ENCODE data around the gene HNRNPA1.
"Not testable (repeated sequence)": the region's sequence is repeated elsewhere in the genome, so short reads cannot be mapped to it uniquely, and the experiment has no call there.

HNRNPA1 gene

DNA sequence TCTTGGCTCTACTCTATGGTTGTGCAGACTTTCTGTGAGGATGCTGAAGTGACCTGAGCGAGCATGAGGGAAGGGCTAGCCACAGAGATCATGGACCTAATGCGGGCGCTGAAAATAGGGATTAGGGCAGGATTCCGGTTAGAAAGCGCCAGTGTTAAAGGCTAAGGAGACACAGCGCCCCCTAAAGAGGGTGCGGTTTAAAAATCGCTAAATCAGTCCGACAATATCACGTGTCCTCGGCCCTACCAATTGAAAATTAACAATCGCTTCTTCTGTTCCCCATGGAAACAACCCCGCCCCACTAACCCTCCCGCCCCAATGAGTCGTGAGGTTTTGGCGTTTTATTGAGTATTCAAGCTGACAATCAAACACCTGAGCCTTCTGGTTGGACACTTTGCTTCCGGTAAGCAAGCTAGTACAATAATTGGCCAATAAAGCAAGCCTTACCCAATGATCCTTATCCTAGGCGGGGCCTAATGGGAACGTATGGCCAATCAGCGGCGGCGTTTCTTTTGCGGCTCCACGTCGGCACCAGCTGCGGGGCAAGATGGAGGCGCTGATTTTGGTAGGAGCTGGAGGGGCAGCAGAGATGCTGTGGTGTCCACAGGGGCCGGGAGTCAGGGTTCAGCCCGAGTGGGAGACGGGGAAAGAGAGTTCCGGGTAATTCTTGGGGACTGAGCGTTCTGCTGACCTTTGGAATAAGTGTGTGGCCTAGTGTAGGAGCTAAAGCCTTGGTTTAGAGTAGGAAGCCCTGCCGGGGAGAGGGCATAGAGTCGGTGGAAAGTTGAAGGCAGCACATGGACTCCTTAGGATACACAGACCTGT, 44.3 kb downstream of the HNRNPA1 start, which contains the start of gene COPZ1:
Gene COPZ1 (plus strand): TSS at position 515 of the 825 bp plus-strand sequence. CDS start 33 bp downstream, at position 548.
- TF ChIP-seq TCF4 (CRISPR knock-in tag; IDR thresholded peaks at IDR 0.05; ENCODE audit: borderline replicate concordance) (peak; percentile 10; the same call in 1 of the 2 replicates), ZC3H10 (CRISPR knock-in tag; IDR thresholded peaks at IDR 0.05) (no peak)
- peak; percentile 99 for ATAC-seq

DNA sequence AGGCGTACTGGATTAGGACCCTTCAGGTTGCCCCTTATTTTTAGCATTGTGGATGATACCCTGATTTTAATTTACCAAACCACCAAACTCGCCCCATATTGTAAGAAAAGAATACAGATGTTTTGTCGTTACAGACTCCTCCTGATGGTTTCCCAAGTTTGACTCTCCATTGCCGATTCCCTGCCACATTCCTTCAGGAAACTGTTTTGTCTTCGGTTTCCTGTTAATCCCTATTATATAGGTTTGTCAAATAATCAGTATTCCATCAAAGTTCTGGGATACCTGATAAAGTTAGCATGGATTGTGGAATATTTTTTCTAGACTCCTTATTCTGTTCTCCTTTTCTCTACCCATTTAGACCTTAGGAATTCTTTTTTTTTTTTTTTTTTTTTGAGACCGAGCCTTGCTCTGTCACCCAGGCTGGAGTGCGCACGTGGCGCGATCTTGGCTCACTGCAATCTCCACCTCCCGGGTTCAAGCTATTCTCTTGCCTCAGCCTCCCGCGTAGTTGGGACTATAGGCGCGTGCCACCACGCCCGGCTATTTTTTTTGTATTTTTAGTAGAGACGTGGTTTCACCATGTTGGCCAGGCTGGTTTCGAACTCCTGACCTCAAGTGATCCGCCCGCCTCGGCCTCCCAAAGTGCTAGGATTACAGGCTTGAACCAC, 45.0 kb downstream of the HNRNPA1 start:
- ATAC-seq: not testable (repeated sequence)

DNA sequence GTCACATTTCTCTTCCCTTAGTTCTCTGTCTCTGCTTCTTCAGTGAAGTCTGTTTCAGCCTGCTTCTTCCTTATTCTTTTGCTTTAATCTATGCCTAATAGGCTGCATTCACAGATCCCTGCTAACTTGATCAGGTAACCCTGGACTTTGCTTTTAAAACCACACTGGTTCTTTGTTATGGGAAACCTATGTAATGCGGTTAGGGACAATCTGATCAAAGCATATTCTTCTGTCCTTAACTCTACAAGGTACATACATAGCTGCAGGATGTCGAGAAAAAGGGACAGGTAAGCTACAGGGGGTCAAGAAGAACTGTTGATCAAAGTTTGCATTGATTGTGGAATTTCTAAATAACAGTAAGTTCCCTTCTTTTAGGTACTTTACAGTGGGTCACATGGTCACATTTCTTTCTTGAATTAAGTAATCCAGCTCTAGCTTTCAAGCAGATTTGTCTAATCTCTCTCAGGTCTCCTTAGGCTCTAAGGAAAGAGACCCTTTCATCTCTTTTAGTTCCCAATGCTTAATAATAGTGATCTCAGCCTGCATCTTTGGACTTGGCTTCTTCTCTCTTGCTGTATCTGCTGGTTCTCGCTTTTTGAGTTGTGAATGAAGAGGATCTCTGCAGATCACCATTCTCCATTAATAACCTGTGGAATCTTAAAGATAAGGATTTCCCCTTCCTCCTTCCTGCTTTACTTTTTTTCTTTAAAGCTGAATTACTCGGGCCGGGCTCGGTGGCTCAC, 48.2 kb downstream of the HNRNPA1 start:
- no peak for ATAC-seq
- TF ChIP-seq, protein P1, sequence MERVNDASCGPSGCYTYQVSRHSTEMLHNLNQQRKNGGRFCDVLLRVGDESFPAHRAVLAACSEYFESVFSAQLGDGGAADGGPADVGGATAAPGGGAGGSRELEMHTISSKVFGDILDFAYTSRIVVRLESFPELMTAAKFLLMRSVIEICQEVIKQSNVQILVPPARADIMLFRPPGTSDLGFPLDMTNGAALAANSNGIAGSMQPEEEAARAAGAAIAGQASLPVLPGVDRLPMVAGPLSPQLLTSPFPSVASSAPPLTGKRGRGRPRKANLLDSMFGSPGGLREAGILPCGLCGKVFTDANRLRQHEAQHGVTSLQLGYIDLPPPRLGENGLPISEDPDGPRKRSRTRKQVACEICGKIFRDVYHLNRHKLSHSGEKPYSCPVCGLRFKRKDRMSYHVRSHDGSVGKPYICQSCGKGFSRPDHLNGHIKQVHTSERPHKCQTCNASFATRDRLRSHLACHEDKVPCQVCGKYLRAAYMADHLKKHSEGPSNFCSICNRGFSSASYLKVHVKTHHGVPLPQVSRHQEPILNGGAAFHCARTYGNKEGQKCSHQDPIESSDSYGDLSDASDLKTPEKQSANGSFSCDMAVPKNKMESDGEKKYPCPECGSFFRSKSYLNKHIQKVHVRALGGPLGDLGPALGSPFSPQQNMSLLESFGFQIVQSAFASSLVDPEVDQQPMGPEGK (CRISPR knock-in tag; IDR thresholded peaks at IDR 0.05; ENCODE audit: borderline replicate concordance): no peak
- TF ChIP-seq ZFP3 (CRISPR knock-in tag; IDR thresholded peaks at IDR 0.05): no peak
- TF ChIP-seq, protein P2, sequence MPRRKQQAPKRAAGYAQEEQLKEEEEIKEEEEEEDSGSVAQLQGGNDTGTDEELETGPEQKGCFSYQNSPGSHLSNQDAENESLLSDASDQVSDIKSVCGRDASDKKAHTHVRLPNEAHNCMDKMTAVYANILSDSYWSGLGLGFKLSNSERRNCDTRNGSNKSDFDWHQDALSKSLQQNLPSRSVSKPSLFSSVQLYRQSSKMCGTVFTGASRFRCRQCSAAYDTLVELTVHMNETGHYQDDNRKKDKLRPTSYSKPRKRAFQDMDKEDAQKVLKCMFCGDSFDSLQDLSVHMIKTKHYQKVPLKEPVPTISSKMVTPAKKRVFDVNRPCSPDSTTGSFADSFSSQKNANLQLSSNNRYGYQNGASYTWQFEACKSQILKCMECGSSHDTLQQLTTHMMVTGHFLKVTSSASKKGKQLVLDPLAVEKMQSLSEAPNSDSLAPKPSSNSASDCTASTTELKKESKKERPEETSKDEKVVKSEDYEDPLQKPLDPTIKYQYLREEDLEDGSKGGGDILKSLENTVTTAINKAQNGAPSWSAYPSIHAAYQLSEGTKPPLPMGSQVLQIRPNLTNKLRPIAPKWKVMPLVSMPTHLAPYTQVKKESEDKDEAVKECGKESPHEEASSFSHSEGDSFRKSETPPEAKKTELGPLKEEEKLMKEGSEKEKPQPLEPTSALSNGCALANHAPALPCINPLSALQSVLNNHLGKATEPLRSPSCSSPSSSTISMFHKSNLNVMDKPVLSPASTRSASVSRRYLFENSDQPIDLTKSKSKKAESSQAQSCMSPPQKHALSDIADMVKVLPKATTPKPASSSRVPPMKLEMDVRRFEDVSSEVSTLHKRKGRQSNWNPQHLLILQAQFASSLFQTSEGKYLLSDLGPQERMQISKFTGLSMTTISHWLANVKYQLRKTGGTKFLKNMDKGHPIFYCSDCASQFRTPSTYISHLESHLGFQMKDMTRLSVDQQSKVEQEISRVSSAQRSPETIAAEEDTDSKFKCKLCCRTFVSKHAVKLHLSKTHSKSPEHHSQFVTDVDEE (CRISPR knock-in tag; IDR thresholded peaks at IDR 0.05): no peak
- no peak for TF ChIP-seq TCF4 (CRISPR knock-in tag; IDR thresholded peaks at IDR 0.05; ENCODE audit: borderline replicate concordance)
- TF ChIP-seq GLIS3 (CRISPR knock-in tag; IDR thresholded peaks at IDR 0.05): no peak
- TF ChIP-seq, protein P3, sequence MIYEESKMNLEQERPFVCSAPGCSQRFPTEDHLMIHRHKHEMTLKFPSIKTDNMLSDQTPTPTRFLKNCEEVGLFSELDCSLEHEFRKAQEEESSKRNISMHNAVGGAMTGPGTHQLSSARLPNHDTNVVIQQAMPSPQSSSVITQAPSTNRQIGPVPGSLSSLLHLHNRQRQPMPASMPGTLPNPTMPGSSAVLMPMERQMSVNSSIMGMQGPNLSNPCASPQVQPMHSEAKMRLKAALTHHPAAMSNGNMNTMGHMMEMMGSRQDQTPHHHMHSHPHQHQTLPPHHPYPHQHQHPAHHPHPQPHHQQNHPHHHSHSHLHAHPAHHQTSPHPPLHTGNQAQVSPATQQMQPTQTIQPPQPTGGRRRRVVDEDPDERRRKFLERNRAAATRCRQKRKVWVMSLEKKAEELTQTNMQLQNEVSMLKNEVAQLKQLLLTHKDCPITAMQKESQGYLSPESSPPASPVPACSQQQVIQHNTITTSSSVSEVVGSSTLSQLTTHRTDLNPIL (CRISPR knock-in tag; IDR thresholded peaks at IDR 0.05; ENCODE audit: low read depth): no peak
- TF ChIP-seq ZC3H10 (CRISPR knock-in tag; IDR thresholded peaks at IDR 0.05): no peak
- TF ChIP-seq RARB (CRISPR knock-in tag; IDR thresholded peaks at IDR 0.05): no peak
- no peak for TF ChIP-seq ZNF565 (CRISPR knock-in tag; conservative IDR thresholded peaks at IDR 0.05; ENCODE audit: low read depth)
- TF ChIP-seq, protein P4, sequence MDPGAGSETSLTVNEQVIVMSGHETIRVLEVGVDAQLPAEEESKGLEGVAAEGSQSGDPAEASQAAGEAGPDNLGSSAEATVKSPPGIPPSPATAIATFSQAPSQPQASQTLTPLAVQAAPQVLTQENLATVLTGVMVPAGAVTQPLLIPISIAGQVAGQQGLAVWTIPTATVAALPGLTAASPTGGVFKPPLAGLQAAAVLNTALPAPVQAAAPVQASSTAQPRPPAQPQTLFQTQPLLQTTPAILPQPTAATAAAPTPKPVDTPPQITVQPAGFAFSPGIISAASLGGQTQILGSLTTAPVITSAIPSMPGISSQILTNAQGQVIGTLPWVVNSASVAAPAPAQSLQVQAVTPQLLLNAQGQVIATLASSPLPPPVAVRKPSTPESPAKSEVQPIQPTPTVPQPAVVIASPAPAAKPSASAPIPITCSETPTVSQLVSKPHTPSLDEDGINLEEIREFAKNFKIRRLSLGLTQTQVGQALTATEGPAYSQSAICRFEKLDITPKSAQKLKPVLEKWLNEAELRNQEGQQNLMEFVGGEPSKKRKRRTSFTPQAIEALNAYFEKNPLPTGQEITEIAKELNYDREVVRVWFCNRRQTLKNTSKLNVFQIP (CRISPR knock-in tag; IDR thresholded peaks at IDR 0.05; ENCODE audit: borderline replicate concordance, low read depth): no peak
- no peak for TF ChIP-seq OSR1 (CRISPR knock-in tag; IDR thresholded peaks at IDR 0.05)
- TF ChIP-seq CSDC2 (CRISPR knock-in tag; IDR thresholded peaks at IDR 0.05): no peak
- TF ChIP-seq, protein P5, sequence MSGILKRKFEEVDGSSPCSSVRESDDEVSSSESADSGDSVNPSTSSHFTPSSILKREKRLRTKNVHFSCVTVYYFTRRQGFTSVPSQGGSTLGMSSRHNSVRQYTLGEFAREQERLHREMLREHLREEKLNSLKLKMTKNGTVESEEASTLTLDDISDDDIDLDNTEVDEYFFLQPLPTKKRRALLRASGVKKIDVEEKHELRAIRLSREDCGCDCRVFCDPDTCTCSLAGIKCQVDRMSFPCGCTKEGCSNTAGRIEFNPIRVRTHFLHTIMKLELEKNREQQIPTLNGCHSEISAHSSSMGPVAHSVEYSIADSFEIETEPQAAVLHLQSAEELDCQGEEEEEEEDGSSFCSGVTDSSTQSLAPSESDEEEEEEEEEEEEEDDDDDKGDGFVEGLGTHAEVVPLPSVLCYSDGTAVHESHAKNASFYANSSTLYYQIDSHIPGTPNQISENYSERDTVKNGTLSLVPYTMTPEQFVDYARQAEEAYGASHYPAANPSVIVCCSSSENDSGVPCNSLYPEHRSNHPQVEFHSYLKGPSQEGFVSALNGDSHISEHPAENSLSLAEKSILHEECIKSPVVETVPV (CRISPR knock-in tag; IDR thresholded peaks at IDR 0.05): no peak
- no peak for TF ChIP-seq ZFP30 (CRISPR knock-in tag; IDR thresholded peaks at IDR 0.05)
- TF ChIP-seq ESRRG (CRISPR knock-in tag; IDR thresholded peaks at IDR 0.05): no peak
- TF ChIP-seq ISL1 (CRISPR knock-in tag; IDR thresholded peaks at IDR 0.05): no peak
- no peak for TF ChIP-seq TOX (CRISPR knock-in tag; IDR thresholded peaks at IDR 0.05; ENCODE audit: borderline replicate concordance)
- TF ChIP-seq ZNF8 (CRISPR knock-in tag; IDR thresholded peaks at IDR 0.05): no peak
- no peak for TF ChIP-seq ZNF70 (CRISPR knock-in tag; IDR thresholded peaks at IDR 0.05)
- no peak for TF ChIP-seq BACH2 (CRISPR knock-in tag; IDR thresholded peaks at IDR 0.05; ENCODE audit: borderline replicate concordance)

Data from SK-N-SH treated with all-trans-retinoic acid at 6 μM for 48 hours (cell line).